Activated T-cell treated with anti-CD3 and anti-CD28 coated beads, Interleukin-2, amount 50 U/mL, for 72 hours (primary cell): ENCODE measurements around the gene MED29. TPM values are rescaled to one million over a fixed set of nuclear protein-coding genes. Genes with fewer than 3 reads are reported as not detected.
A peak's percentile ranks its signal among the peaks of the same experiment; 100 is the strongest.

ENCODE experiments used
- ATAC-seq, 2 donors: fragments of 150-1000 bp; cut with Tn5 transposase; replicated peaks in 1 of 2; 2 replicates each; pipeline ENCODE4 v1.10.0; 2021; ENCODE audit warnings: moderate library complexity in 2 of 2, mild to moderate bottlenecking in 1 of 2
- DNase-seq, 2 donors: peaks; one replicate each; pipeline ENCODE4 v3.0.0; 2021 to 2022; ENCODE audit warnings: mixed read lengths in 1 of 2
- H3K27ac Mint-ChIP-seq: one replicate; pipeline ENCODE4 v1.8.0; 2022; ENCODE audit warnings: mild to moderate bottlenecking, moderate library complexity, mixed read lengths
- H3K27me3 Mint-ChIP-seq: one replicate; pipeline ENCODE4 v1.8.0; 2022; ENCODE audit warnings: low read depth, mixed read lengths
- H3K36me3 Mint-ChIP-seq, 2 donors: one replicate each; pipeline ENCODE4 v1.8.0; 2022; ENCODE audit warnings: mixed read lengths in 2 of 2, mild to moderate bottlenecking in 1 of 2; ENCODE audit not compliant: insufficient read depth in 2 of 2
- H3K4me1 Mint-ChIP-seq: one replicate; pipeline ENCODE4 v1.8.0; 2022; ENCODE audit warnings: low read depth, mixed read lengths
- H3K4me3 Mint-ChIP-seq, 2 donors: one replicate each; pipeline ENCODE4 v1.8.0; 2022; ENCODE audit warnings: mild to moderate bottlenecking in 2 of 2, mixed read lengths in 2 of 2, moderate library complexity in 2 of 2
- H3K9me3 Mint-ChIP-seq, 2 donors: one replicate each; pipeline ENCODE4 v1.8.0; 2022; ENCODE audit warnings: mixed read lengths in 2 of 2
- total RNA-seq, 2 donors: library from RNA; stranded (reverse); gene quantifications; one replicate each; pipeline ENCODE4 v1.2.3, GENCODE V29; 2022

Gene MED29
- total RNA-seq, result 10 to 100 TPM; 26.4 to 34.3 TPM

DNA sequence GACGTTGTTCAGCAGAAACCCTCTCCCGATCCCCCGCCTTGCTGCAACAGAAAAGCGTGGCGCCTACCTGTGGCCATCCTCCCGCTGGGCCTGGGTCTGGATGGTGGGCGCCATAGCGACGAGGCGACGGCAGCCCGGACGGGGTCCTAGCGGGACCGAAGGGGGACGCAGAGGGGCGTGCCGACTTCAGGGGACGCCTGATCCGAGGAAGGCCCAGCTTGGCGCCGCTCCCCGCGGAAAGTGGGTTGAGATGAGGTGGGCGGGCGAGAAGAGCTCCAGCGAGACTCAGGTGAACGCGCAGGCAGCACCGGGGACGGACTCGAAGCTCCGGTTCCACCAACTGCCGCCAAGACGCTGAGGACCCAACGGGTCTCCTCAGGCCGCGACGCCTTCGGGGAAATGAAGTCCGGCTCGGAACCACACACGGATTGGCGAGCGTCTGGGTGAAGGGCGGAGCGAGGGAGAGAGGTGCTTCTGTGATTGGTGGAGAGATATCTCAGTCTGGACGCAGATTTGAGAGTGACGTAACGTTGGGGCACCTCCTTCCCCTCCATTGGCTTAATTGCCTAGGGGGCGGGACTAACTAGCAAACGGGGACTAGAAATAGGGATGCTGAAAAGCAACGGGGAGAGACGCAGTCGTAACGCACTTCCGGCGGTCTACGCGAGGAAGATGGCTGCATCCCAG is at the start of gene MED29, which contains the start of gene PAF1:
MED29 (plus strand) TSS at position 628 of the 687 bp plus-strand sequence; CDS start at position 673, 45 bp downstream.
PAF1 (minus strand) TSS at position 356 of the 687 bp plus-strand sequence; CDS start at position 114, 242 bp downstream.
- Mint-ChIP-seq H3K9me3 (no peaks in the 10 kb centered on the region), H3K36me3 (peaks cover 11 to 36% of the 10 kb centered on the region in 2 donors), H3K4me3 (peak within 1 kb of the TSS; percentile 99), H3K27ac (peak within 1 kb of the TSS; percentile 95), H3K4me1 (peaks cover 51% of the 10 kb centered on the region), H3K27me3 (no peaks in the 10 kb centered on the region)
- DNase-seq (peak; percentile 95 to 97), ATAC-seq (peak; percentile 94 to 95)

DNA sequence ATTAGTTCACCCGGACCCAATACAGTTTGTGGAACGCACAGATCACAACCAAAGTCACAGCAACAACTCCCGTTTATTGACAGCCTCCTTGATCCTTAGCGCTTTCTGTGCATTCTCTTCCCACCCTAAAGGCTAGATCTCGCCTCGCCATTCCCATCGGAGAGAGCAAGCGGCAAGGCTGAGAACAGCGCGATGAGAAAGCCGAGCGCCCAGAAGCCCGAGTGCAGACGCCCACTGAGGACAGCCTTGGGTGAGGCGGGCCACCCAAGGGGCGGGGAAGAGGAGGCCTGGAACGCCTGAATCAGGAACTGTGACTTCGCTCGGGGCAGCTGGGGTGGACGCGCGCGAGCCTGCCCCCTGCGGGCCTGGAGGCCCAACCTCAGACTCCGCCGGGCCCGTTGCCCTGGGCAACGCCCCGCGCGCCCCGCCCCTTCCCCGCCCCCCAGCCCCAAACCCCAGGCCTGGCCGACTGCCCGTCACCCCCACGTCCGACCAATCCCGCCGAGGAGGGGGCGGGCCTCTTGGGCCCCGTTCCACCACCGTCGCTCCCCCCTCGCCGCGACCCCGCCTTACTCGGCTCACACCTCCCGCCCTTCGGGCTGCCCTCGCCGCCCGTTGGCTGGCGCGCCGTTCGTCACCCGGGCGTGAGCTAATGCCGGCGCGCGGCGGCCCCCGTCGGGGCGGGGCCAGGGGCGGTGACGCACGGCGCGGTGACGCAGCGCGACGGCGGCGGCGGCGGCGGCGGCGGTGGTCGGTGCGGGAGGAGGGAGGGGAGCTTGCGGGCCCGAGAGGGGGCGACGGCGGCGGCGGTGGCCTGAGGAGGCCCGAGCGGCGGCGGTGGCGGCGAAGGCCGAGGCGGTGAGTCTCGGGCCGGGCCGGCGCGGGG is 49.2 kb upstream of the MED29 start, which contains the start of gene SAMD4B:
SAMD4B (plus strand) TSS at position 703 of the 886 bp plus-strand sequence. CDS start 14,473 bp downstream, outside the sequence.
- DNase-seq, result peak; percentile 99 to 100
- H3K27me3 Mint-ChIP-seq, result no peaks in the 10 kb centered on the region
- H3K4me1 Mint-ChIP-seq, result peaks cover 79% of the 10 kb centered on the region
- peak; percentile 91 for ATAC-seq
- peak within 1 kb of the TSS; percentile 82 for H3K27ac Mint-ChIP-seq
- H3K9me3 Mint-ChIP-seq, result no peaks in the 10 kb centered on the region
- H3K4me3 Mint-ChIP-seq, result peak within 1 kb of the TSS; percentile 97 to 98
- H3K36me3 Mint-ChIP-seq, result peaks cover 3 to 11% of the 10 kb centered on the region in 2 donors

- DNase-seq, result peak in 1 of 2 donors; percentile 19
- Mint-ChIP-seq H3K36me3 (peaks cover 3 to 11% of the 10 kb centered on the region in 2 donors), H3K27me3 (no peaks in the 10 kb centered on the region), H3K9me3 (no peaks in the 10 kb centered on the region), H3K4me1 (peaks cover 79% of the 10 kb centered on the region), H3K27ac (peak overlapping the region; percentile 11), H3K4me3 (peak overlapping the region; percentile 83 to 88)
- ATAC-seq, result no peak
Measured at GRCh38 chr19:39342647-39343305, 48.4 kb upstream of the MED29 start.

DNA sequence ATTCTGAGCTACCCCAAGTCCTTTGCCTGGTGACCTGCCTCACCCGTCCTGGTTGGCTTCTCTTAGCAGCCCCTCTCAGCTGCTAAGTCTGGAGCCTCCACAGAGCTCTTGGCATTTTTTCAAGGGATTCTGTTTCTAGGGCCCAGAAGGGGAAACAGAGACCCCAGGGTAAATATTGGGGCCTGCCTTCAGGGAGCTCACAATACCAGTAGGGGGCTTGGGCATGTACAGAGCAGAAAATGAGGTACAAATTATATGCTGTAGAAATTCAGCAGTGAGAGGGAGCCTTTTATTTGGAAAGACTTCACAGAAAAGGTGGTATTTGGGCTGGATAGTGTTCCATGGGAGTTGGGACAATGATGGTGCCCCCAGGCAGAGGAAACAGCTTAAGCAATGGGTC is 45.2 kb upstream of the MED29 start:
- no peak for DNase-seq
- no peaks in the 10 kb centered on the region for H3K9me3 Mint-ChIP-seq
- H3K27ac Mint-ChIP-seq, result no peak overlapping the region
- H3K36me3 Mint-ChIP-seq, result peaks cover 5 to 12% of the 10 kb centered on the region in 2 donors
- H3K4me1 Mint-ChIP-seq, result peaks cover 75% of the 10 kb centered on the region
- no peak overlapping the region for H3K4me3 Mint-ChIP-seq
- ATAC-seq, result no peak
- H3K27me3 Mint-ChIP-seq, result no peaks in the 10 kb centered on the region

DNA sequence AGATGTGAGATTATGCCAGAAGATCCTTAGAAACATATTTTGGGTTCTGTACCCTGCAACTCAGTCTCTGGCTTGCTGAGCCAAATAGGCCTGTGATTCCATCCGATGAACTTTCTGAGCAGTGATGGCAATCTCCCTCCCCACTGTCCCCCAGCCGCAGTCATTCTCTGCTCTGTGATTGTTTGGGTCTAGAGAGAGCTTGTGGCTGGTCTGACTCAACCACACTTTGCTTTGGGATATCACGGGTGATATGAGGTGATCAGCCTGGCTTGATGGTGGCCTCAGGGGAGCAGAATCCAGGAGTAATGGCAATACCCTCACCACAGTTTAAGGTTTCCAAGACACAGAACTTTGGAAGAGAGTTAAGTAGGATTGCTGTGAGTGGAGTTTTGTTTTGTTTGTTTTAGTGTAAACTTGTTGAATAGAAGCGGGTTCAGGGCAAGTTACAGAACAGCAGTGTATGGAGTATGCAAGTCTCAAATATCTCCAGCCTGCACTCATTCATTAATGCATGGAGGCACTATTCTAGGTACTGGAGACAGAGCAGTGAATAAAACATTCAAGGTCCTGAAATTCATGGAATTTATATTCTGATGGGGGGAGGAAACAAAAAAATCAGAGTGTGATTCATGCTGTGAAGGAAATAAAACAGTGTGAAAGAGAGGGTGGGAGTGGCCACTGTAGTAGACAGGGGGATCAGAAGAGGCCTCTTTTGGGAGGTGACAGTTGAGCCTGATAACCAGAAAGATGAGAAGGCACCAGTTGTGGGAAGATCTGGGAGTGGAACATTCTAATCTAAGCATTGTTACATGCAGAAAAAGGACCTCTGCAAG is 43.6 kb upstream of the MED29 start:
- H3K4me3 Mint-ChIP-seq, result peak overlapping the region; percentile 31 to 61
- ATAC-seq (peak in 1 of 2 donors; percentile 14), DNase-seq (peak; percentile 14 to 23)
- peak overlapping the region; percentile 59 for H3K27ac Mint-ChIP-seq
- H3K36me3 Mint-ChIP-seq, result peaks cover 8 to 13% of the 10 kb centered on the region in 2 donors
- no peaks in the 10 kb centered on the region for H3K27me3 Mint-ChIP-seq
- peaks cover 83% of the 10 kb centered on the region for H3K4me1 Mint-ChIP-seq
- no peaks in the 10 kb centered on the region for H3K9me3 Mint-ChIP-seq

GRCh38 chr19:39349326-39349725 is 41.9 kb upstream of the MED29 start:
- H3K27me3 Mint-ChIP-seq, result no peaks in the 10 kb centered on the region
- peaks cover 68% of the 10 kb centered on the region for H3K4me1 Mint-ChIP-seq
- ATAC-seq (no peak), DNase-seq (no peak)
- H3K27ac Mint-ChIP-seq, result peak overlapping the region; percentile 64
- H3K4me3 Mint-ChIP-seq, result no peak overlapping the region
- H3K9me3 Mint-ChIP-seq, result no peaks in the 10 kb centered on the region
- peaks cover 8 to 15% of the 10 kb centered on the region in 2 donors for H3K36me3 Mint-ChIP-seq

GRCh38 chr19:39350156-39350555 is 41.0 kb upstream of the MED29 start:
- no peak overlapping the region for H3K27ac Mint-ChIP-seq
- peaks cover 60% of the 10 kb centered on the region for H3K4me1 Mint-ChIP-seq
- H3K4me3 Mint-ChIP-seq, result no peak overlapping the region
- peaks cover 7 to 12% of the 10 kb centered on the region in 2 donors for H3K36me3 Mint-ChIP-seq
- H3K9me3 Mint-ChIP-seq, result no peaks in the 10 kb centered on the region
- DNase-seq (no peak), ATAC-seq (no peak)
- H3K27me3 Mint-ChIP-seq, result no peaks in the 10 kb centered on the region

GRCh38 chr19:39351537-39352064 is 39.6 kb upstream of the MED29 start:
- no peaks in the 10 kb centered on the region for H3K9me3 Mint-ChIP-seq
- peaks cover 46% of the 10 kb centered on the region for H3K4me1 Mint-ChIP-seq
- peaks cover 7 to 20% of the 10 kb centered on the region in 2 donors for H3K36me3 Mint-ChIP-seq
- DNase-seq (peak; percentile 78 to 79), ATAC-seq (peak; percentile 96 to 97)
- H3K27ac Mint-ChIP-seq, result peak overlapping the region; percentile 89
- peak overlapping the region; percentile 61 to 66 for H3K4me3 Mint-ChIP-seq
- H3K27me3 Mint-ChIP-seq, result no peaks in the 10 kb centered on the region

GRCh38 chr19:39352381-39353255 is 38.6 kb upstream of the MED29 start:
- Mint-ChIP-seq H3K4me3 (no peak overlapping the region), H3K4me1 (peaks cover 39% of the 10 kb centered on the region), H3K36me3 (peaks cover 10 to 27% of the 10 kb centered on the region in 2 donors), H3K9me3 (no peaks in the 10 kb centered on the region), H3K27me3 (no peaks in the 10 kb centered on the region), H3K27ac (peak overlapping the region; percentile 89)
- no peak for DNase-seq
- no peak for ATAC-seq

GRCh38 chr19:39355253-39355652 is 35.9 kb upstream of the MED29 start:
- H3K4me1 Mint-ChIP-seq, result peaks cover 36% of the 10 kb centered on the region
- H3K27me3 Mint-ChIP-seq, result no peaks in the 10 kb centered on the region
- DNase-seq, result no peak
- no peak overlapping the region for H3K27ac Mint-ChIP-seq
- H3K4me3 Mint-ChIP-seq, result no peak overlapping the region
- H3K9me3 Mint-ChIP-seq, result no peaks in the 10 kb centered on the region
- ATAC-seq, result no peak
- peaks cover 8 to 30% of the 10 kb centered on the region in 2 donors for H3K36me3 Mint-ChIP-seq

DNA sequence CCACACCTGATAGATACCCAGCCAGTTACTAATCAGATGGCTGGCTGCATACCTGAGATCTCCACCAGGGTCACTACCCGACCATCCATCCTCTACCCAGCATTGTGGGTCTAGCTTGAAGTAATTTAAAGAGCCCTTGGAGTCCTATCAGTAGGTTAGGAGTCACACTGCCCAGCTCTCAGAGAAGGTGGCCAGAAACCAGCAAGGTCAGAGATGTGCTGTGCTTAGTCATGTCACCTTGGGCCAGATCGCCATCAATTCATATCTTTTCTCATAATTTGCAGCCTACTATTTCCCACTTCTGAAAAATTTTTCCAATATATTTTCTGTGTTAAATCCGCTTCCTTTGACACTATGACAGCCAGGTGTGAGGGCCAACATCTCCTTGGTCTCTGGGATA is 35.1 kb upstream of the MED29 start:
- peaks cover 29% of the 10 kb centered on the region for H3K4me1 Mint-ChIP-seq

More for the DNA sequence above, 35.1 kb upstream of the MED29 start:
- no peaks in the 10 kb centered on the region for H3K27me3 Mint-ChIP-seq
- ATAC-seq, result no peak
- DNase-seq, result no peak
- no peak overlapping the region for H3K4me3 Mint-ChIP-seq
- H3K36me3 Mint-ChIP-seq, result peaks cover 8 to 29% of the 10 kb centered on the region in 2 donors
- H3K9me3 Mint-ChIP-seq, result no peaks in the 10 kb centered on the region
- H3K27ac Mint-ChIP-seq, result no peak overlapping the region
